Nephron (organoid): Measurements from ENCODE around the gene TMEM40.
A peak's percentile ranks its signal among the peaks of the same experiment; 100 is the strongest.

Experiments
- H3K27ac Mint-ChIP-seq, 3 experiments: 2 replicates each; pipeline ENCODE4 v1.8.0; 2020; ENCODE audit warnings: mixed read lengths in 3 of 3, mild to moderate bottlenecking in 2 of 3, moderate library complexity in 1 of 3
- H3K27me3 Mint-ChIP-seq: 2 replicates; pipeline ENCODE4 v1.8.0; 2021; ENCODE audit warnings: low read depth, mild to moderate bottlenecking, moderate library complexity, mixed read lengths
- H3K36me3 Mint-ChIP-seq: 2 replicates; pipeline ENCODE4 v1.8.0; 2020; ENCODE audit warnings: low read depth, mixed read lengths
- H3K4me1 Mint-ChIP-seq: 2 replicates; pipeline ENCODE4 v1.8.0; 2020; ENCODE audit warnings: mixed read lengths
- H3K4me3 Mint-ChIP-seq, 3 experiments: 2 replicates each; pipeline ENCODE4 v1.8.0; 2020; ENCODE audit warnings: mild to moderate bottlenecking in 3 of 3, mixed read lengths in 3 of 3, moderate library complexity in 2 of 3
- H3K9me3 Mint-ChIP-seq: 2 replicates; pipeline ENCODE4 v1.8.0; 2020; ENCODE audit warnings: mixed read lengths
- CTCF ChIP-seq, 3 experiments: fragments of 200-600 bp; sonication (generic); IDR thresholded peaks; one replicate each; pipeline ENCODE4 v1.5.0; 2021; ENCODE audit warnings: antibody characterized with exemption in 3 of 3; ENCODE audit not compliant: unreplicated experiment in 3 of 3

The TMEM40 gene

GRCh38 chr3:12768579-12769527 is 9.8 kb upstream of the TMEM40 start:
- Mint-ChIP-seq H3K4me3 (no peak overlapping the region), H3K27ac (no peak overlapping the region), H3K36me3 (no peaks in the 10 kb centered on the region), H3K4me1 (peaks cover 10% of the 10 kb centered on the region), H3K27me3 (peaks cover 3% of the 10 kb centered on the region), H3K9me3 (no peaks in the 10 kb centered on the region)
- no peak for TF ChIP-seq CTCF (IDR thresholded peaks at IDR 0.05; ENCODE audit: unreplicated experiment in 3 of 3)

- H3K27ac Mint-ChIP-seq, result no peak overlapping the region
Measured at GRCh38 chr3:12766541-12766940, 7.5 kb upstream of the TMEM40 start.

GRCh38 chr3:12764171-12764776 is 5.2 kb upstream of the TMEM40 start:
- no peaks in the 10 kb centered on the region for H3K36me3 Mint-ChIP-seq
- peaks cover 22% of the 10 kb centered on the region for H3K4me1 Mint-ChIP-seq
- H3K27ac Mint-ChIP-seq, result no peak overlapping the region
- H3K9me3 Mint-ChIP-seq, result no peaks in the 10 kb centered on the region
- TF ChIP-seq CTCF (IDR thresholded peaks at IDR 0.05; ENCODE audit: unreplicated experiment in 3 of 3), result no peak
- no peak overlapping the region for H3K4me3 Mint-ChIP-seq
- H3K27me3 Mint-ChIP-seq, result peaks cover under 1% of the 10 kb centered on the region

More at GRCh38 chr3:12766541-12766940, 7.5 kb upstream of the TMEM40 start:
- TF ChIP-seq CTCF (IDR thresholded peaks at IDR 0.05; ENCODE audit: unreplicated experiment in 3 of 3), result no peak
- peaks cover 7% of the 10 kb centered on the region for H3K4me1 Mint-ChIP-seq
- no peak overlapping the region for H3K4me3 Mint-ChIP-seq
- no peaks in the 10 kb centered on the region for H3K36me3 Mint-ChIP-seq
- no peaks in the 10 kb centered on the region for H3K9me3 Mint-ChIP-seq
- peaks cover 3% of the 10 kb centered on the region for H3K27me3 Mint-ChIP-seq

- H3K36me3 Mint-ChIP-seq, result no peaks in the 10 kb centered on the region
- H3K4me1 Mint-ChIP-seq, result peaks cover 42% of the 10 kb centered on the region
- no peaks in the 10 kb centered on the region for H3K9me3 Mint-ChIP-seq
- peak overlapping the region; percentile 57 to 83 (median 57) for H3K27ac Mint-ChIP-seq
- no peaks in the 10 kb centered on the region for H3K27me3 Mint-ChIP-seq
- peak overlapping the region in 1 of 3 experiments; percentile 15 for H3K4me3 Mint-ChIP-seq
- TF ChIP-seq CTCF (IDR thresholded peaks at IDR 0.05; ENCODE audit: unreplicated experiment in 3 of 3), result no peak
Measured at GRCh38 chr3:12759693-12760565, 870 bp upstream of the TMEM40 start.

- Mint-ChIP-seq H3K27me3 (no peaks in the 10 kb centered on the region), H3K4me3 (peak overlapping the region in 1 of 3 experiments; percentile 24), H3K4me1 (peaks cover 38% of the 10 kb centered on the region), H3K27ac (peak overlapping the region; percentile 79 to 96 (median 86)), H3K9me3 (no peaks in the 10 kb centered on the region), H3K36me3 (no peaks in the 10 kb centered on the region)
- no peak for TF ChIP-seq CTCF (IDR thresholded peaks at IDR 0.05; ENCODE audit: unreplicated experiment in 3 of 3)
Measured at GRCh38 chr3:12758025-12758781, 856 bp downstream of the TMEM40 start.
